ENCODE measurements around the gene LHPP.

Gene LHPP

GRCh38 chr10:124564881-124565280 is 103.3 kb downstream of the LHPP start:
- no peak for DNase-seq (ENCODE audit: low read depth)
- no peak for TF ChIP-seq CTCF (conservative IDR thresholded peaks at IDR 0.05; ENCODE audit: low read length)

GRCh38 chr10:124565565-124566221 is 104.1 kb downstream of the LHPP start:
- DNase-seq (ENCODE audit: low read depth), result no peak
- peak; percentile 17; the same call in 1 of the 2 replicates for TF ChIP-seq CTCF (conservative IDR thresholded peaks at IDR 0.05; ENCODE audit: low read length)
- no peak overlapping the region for H3K4me3 ChIP-seq (ENCODE audit: low read length)

More at GRCh38 chr10:124564881-124565280, 103.3 kb downstream of the LHPP start:
- no peak overlapping the region for H3K4me3 ChIP-seq (ENCODE audit: low read length)

- no peak for DNase-seq (ENCODE audit: low read depth)
- no peak for TF ChIP-seq CTCF (conservative IDR thresholded peaks at IDR 0.05; ENCODE audit: low read length)
- no peak overlapping the region for H3K4me3 ChIP-seq (ENCODE audit: low read length)
Measured at GRCh38 chr10:124566222-124566888, 104.7 kb downstream of the LHPP start.

- TF ChIP-seq CTCF (conservative IDR thresholded peaks at IDR 0.05; ENCODE audit: low read length), result no peak
- DNase-seq (ENCODE audit: low read depth), result no peak
- H3K4me3 ChIP-seq (ENCODE audit: low read length), result no peak overlapping the region
Measured at GRCh38 chr10:124566981-124567835, 105.6 kb downstream of the LHPP start.

GRCh38 chr10:124568339-124568738 is 106.7 kb downstream of the LHPP start:
- H3K4me3 ChIP-seq (ENCODE audit: low read length), result no peak overlapping the region
- TF ChIP-seq CTCF (conservative IDR thresholded peaks at IDR 0.05; ENCODE audit: low read length), result no peak
- DNase-seq (ENCODE audit: low read depth), result no peak

GRCh38 chr10:124568848-124569622 is 107.4 kb downstream of the LHPP start:
- DNase-seq (ENCODE audit: low read depth), result no peak
- TF ChIP-seq CTCF (conservative IDR thresholded peaks at IDR 0.05; ENCODE audit: low read length), result no peak
- no peak overlapping the region for H3K4me3 ChIP-seq (ENCODE audit: low read length)

All from AG10803 (cell line).